H1 (cell line): ENCODE measurements around the gene CFAP221. TPM values are rescaled to one million over a fixed set of nuclear protein-coding genes. Genes with fewer than 3 reads are reported as not detected.

Experiments used
- CREB1 ChIP-seq: IDR thresholded peaks from 2 replicates; pipeline ENCODE4 v1.6.1; 2012; ENCODE audit warnings: inconsistent platforms
- TAF1 ChIP-seq: IDR thresholded peaks from 2 replicates; pipeline ENCODE4 v1.6.1; 2011; ENCODE audit warnings: mild to moderate bottlenecking, low read depth, low read length
- polyA plus RNA-seq, 7 experiments: library from polyadenylated mRNA; depleted of rRNA in 3 of 7; stranded (reverse) in 5 of 7; unstranded in 2 of 7; fragments of >200 nt in 5 of 7; fragments of 200-250 nt in 2 of 7; gene quantifications; 1 replicate in 5 of 7; 2 replicates in 1 of 7; 4 replicates in 1 of 7; pipeline versions ENCODE4 v1.2.1 to v1.2.3, GENCODE V29; 2011 to 2013; ENCODE audit warnings: missing spikeins in 2 of 7, mixed read lengths in 2 of 7
- total RNA-seq: library from RNA; stranded (reverse); fragmentation: NEBNext Ultra II Directional; extraction: Animal tissue kit (Norgen Biotek cat#: 25700); gene quantifications from 2 replicates; pipeline ENCODE4 v1.2.1, GENCODE V29; 2021
- TF ChIP-seq, protein P1 (sequence below): fragments of 300-600 bp; sonication (generic); IDR thresholded peaks from 2 replicates; pipeline ENCODE4 v1.7.1; 2012; ENCODE audit warnings: low read length, moderate library complexity, mild to moderate bottlenecking, inconsistent platforms; ENCODE audit not compliant: insufficient replicate concordance
- TF ChIP-seq, protein P2 (sequence below): IDR thresholded peaks from 2 replicates; pipeline ENCODE4 v1.6.1; 2012; ENCODE audit warnings: inconsistent platforms
- TF ChIP-seq, protein P3 (sequence below): IDR thresholded peaks from 2 replicates; pipeline ENCODE4 v1.6.1; 2011; ENCODE audit warnings: low read length, improper control_type of control experiment

CFAP221 gene
- total and polyA plus RNA-seq, 2 of the 8 experiments (the other 6 are each of a cell fraction or from before 2014, with no cell fraction given), result 0.14 to 0.71 TPM

DNA sequence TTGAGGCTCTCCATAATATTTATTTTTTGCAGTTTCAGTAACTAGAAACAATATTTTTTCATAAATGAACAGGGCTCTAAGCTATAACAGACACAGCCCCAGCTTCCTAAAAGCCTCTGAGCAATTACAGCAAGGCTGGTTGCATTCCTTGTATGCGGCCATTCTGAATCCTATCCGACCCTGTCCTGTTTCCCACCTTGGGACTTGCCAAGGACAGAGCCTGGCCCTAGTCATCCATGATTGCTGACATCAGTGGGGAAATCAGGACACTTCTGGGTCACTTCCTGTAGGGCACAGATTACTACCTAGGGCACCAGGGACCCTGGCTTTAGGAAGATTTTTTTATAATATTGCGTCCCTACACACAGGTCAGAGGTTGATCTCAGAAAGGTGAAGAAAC lies 140.3 kb downstream of the CFAP221 start (continued):
- TF ChIP-seq, protein P1, sequence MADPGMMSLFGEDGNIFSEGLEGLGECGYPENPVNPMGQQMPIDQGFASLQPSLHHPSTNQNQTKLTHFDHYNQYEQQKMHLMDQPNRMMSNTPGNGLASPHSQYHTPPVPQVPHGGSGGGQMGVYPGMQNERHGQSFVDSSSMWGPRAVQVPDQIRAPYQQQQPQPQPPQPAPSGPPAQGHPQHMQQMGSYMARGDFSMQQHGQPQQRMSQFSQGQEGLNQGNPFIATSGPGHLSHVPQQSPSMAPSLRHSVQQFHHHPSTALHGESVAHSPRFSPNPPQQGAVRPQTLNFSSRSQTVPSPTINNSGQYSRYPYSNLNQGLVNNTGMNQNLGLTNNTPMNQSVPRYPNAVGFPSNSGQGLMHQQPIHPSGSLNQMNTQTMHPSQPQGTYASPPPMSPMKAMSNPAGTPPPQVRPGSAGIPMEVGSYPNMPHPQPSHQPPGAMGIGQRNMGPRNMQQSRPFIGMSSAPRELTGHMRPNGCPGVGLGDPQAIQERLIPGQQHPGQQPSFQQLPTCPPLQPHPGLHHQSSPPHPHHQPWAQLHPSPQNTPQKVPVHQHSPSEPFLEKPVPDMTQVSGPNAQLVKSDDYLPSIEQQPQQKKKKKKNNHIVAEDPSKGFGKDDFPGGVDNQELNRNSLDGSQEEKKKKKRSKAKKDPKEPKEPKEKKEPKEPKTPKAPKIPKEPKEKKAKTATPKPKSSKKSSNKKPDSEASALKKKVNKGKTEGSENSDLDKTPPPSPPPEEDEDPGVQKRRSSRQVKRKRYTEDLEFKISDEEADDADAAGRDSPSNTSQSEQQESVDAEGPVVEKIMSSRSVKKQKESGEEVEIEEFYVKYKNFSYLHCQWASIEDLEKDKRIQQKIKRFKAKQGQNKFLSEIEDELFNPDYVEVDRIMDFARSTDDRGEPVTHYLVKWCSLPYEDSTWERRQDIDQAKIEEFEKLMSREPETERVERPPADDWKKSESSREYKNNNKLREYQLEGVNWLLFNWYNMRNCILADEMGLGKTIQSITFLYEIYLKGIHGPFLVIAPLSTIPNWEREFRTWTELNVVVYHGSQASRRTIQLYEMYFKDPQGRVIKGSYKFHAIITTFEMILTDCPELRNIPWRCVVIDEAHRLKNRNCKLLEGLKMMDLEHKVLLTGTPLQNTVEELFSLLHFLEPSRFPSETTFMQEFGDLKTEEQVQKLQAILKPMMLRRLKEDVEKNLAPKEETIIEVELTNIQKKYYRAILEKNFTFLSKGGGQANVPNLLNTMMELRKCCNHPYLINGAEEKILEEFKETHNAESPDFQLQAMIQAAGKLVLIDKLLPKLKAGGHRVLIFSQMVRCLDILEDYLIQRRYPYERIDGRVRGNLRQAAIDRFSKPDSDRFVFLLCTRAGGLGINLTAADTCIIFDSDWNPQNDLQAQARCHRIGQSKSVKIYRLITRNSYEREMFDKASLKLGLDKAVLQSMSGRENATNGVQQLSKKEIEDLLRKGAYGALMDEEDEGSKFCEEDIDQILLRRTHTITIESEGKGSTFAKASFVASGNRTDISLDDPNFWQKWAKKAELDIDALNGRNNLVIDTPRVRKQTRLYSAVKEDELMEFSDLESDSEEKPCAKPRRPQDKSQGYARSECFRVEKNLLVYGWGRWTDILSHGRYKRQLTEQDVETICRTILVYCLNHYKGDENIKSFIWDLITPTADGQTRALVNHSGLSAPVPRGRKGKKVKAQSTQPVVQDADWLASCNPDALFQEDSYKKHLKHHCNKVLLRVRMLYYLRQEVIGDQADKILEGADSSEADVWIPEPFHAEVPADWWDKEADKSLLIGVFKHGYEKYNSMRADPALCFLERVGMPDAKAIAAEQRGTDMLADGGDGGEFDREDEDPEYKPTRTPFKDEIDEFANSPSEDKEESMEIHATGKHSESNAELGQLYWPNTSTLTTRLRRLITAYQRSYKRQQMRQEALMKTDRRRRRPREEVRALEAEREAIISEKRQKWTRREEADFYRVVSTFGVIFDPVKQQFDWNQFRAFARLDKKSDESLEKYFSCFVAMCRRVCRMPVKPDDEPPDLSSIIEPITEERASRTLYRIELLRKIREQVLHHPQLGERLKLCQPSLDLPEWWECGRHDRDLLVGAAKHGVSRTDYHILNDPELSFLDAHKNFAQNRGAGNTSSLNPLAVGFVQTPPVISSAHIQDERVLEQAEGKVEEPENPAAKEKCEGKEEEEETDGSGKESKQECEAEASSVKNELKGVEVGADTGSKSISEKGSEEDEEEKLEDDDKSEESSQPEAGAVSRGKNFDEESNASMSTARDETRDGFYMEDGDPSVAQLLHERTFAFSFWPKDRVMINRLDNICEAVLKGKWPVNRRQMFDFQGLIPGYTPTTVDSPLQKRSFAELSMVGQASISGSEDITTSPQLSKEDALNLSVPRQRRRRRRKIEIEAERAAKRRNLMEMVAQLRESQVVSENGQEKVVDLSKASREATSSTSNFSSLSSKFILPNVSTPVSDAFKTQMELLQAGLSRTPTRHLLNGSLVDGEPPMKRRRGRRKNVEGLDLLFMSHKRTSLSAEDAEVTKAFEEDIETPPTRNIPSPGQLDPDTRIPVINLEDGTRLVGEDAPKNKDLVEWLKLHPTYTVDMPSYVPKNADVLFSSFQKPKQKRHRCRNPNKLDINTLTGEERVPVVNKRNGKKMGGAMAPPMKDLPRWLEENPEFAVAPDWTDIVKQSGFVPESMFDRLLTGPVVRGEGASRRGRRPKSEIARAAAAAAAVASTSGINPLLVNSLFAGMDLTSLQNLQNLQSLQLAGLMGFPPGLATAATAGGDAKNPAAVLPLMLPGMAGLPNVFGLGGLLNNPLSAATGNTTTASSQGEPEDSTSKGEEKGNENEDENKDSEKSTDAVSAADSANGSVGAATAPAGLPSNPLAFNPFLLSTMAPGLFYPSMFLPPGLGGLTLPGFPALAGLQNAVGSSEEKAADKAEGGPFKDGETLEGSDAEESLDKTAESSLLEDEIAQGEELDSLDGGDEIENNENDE, result no peak
- TF ChIP-seq, protein P2, sequence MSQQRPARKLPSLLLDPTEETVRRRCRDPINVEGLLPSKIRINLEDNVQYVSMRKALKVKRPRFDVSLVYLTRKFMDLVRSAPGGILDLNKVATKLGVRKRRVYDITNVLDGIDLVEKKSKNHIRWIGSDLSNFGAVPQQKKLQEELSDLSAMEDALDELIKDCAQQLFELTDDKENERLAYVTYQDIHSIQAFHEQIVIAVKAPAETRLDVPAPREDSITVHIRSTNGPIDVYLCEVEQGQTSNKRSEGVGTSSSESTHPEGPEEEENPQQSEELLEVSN, result no peak
- TF ChIP-seq TAF1 (no peak), CREB1 (no peak)
- TF ChIP-seq, protein P3, sequence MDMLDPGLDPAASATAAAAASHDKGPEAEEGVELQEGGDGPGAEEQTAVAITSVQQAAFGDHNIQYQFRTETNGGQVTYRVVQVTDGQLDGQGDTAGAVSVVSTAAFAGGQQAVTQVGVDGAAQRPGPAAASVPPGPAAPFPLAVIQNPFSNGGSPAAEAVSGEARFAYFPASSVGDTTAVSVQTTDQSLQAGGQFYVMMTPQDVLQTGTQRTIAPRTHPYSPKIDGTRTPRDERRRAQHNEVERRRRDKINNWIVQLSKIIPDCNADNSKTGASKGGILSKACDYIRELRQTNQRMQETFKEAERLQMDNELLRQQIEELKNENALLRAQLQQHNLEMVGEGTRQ, result no peak
